Measurements from ENCODE around the gene SEMA3B. TPM values are rescaled to one million over a fixed set of nuclear protein-coding genes. Genes with fewer than 3 reads are reported as not detected.

SEMA3B gene
- total and polyA plus RNA-seq, 9 of the 15 experiments (the other 6 are each of a cell fraction or from before 2014, with no cell fraction given), result 0.03 to 1.8 (median 0.55) TPM; not detected in 1

DNA sequence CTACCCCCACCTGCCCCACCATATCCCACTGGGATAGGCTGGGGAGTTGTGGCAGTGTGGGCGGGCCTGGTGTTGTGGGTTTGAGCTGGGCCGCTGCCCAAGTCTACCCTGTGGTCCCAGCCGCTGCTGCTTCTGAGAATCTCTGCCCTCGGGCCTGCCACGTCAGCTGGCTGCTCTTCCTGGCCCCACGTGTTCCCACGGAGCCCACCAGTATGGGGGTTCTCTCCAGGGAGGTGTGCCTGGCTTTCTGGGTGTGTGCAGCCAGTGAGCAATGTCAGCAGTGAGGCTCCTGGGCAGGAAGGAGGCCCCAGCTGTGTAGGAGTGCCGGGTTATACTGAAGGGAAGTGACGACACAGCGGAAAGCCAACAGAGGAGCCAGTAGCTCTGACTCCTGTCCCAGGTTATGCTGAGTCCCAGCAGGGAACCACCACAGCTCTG lies 22.4 kb upstream of the SEMA3B start:
- Histone ChIP-seq H3K9me1 (ENCODE audit: control insufficient read depth, insufficient read depth, low read length) (no peaks in the 10 kb centered on the region), H3K9ac (ENCODE audit: insufficient read depth in 1 of 2, low read depth in 2 of 2, low read length in 2 of 2) (peak overlapping the region; percentile 69 to 95; a peak in 3 of 4 replicates), H3K36me3 (ENCODE audit: control insufficient read depth, insufficient read depth, low read length) (peaks cover 2% of the 10 kb centered on the region; the same call in 1 of the 3 replicates), H3K79me2 (ENCODE audit: control insufficient read depth, insufficient read depth, low read length) (peaks cover 29% of the 10 kb centered on the region), H4K20me1 (replicated peaks; ENCODE audit: control insufficient read depth, insufficient read depth, low read length) (no peaks in the 10 kb centered on the region), H2AFZ (ENCODE audit: low read depth, low read length) (peak overlapping the region; percentile 75), H3K4me2 (ENCODE audit: insufficient read depth, low read length) (peak overlapping the region; percentile 78), H3K27ac (ENCODE audit: extremely low read depth, low read depth, low read length) (peak overlapping the region; percentile 85), H3K9me3 (replicated peaks; ENCODE audit: control insufficient read depth, insufficient read depth, low read depth, low read length) (no peaks in the 10 kb centered on the region), H3K4me1 (replicated peaks in 1 of 2; ENCODE audit: control insufficient read depth in 2 of 2, insufficient read depth in 2 of 2, low read length in 2 of 2) (peaks cover 40 to 48% of the 10 kb centered on the region in 2 experiments), H3K27me3 (ENCODE audit: control insufficient read depth in 2 of 2, insufficient read depth in 2 of 2, low read length in 2 of 2) (no peaks in the 10 kb centered on the region), H3K4me3 (peak overlapping the region; percentile 32)
- FAIRE-seq (peak; percentile 86), ATAC-seq (peak; percentile 86), DNase-seq (ENCODE audit: extremely low read depth in 1 of 4, low spot score in 3 of 4) (peak; percentile 41 to 85 (median 58))
- 7% methylated on average over 7 of the region's 10 CpGs for WGBS (ENCODE audit: insufficient coverage, low coverage, missing lambda C conversion rate)
- in situ Hi-C loops (cut with MboI) (no loop called here), intact Hi-C loops (cut with micrococcal nuclease) (loop anchor here (1.0 kb wide), 1 partner anchor 19 kb away; no protein-coding TSS in a partner anchor)
- no TSS peak for BruUV-seq (replicated peaks)
- ChIA-PET CTCF (ENCODE audit: low intra/inter-chr PET ratio) (interaction anchor here (0.7 to 2.7 kb wide), 3 partner anchors 19 to 54 kb away, joined by 3 to 26 read pairs (median 9); no protein-coding TSS in a partner anchor), POLR2A (interaction anchor here (0.6 to 2.1 kb wide), 7 partner anchors 10 to 53 kb away, joined by 3 to 8 read pairs (median 4); partner anchors contain the start of gene GNAI2)
- TF ChIP-seq ZBTB17 (CRISPR knock-in tag; IDR thresholded peaks at IDR 0.05) (no peak), SPI1 (IDR thresholded peaks at IDR 0.05; ENCODE audit: borderline replicate concordance, low read depth, low read length) (peak; percentile 51), JUND (IDR thresholded peaks at IDR 0.05; ENCODE audit: borderline replicate concordance, low read depth, low read length) (0 out of 2 replicates have a peak, but pooled peaks have one; percentile 34), JUND (tag; IDR thresholded peaks at IDR 0.05; ENCODE audit: borderline replicate concordance, low read depth, low read length) (no peak), PHF8 (IDR thresholded peaks at IDR 0.05; ENCODE audit: borderline replicate concordance, low read length) (peak; percentile 40; the same call in 1 of the 2 replicates), C11orf30 (IDR thresholded peaks at IDR 0.05; ENCODE audit: low read depth) (peak; percentile 52; the same call in 1 of the 2 replicates), GABPA (tag; conservative IDR thresholded peaks at IDR 0.05; ENCODE audit: low read depth) (peak; percentile 87), EP400 (IDR thresholded peaks at IDR 0.05) (peak; percentile 44; the same call in 1 of the 2 replicates), FIP1L1 (IDR thresholded peaks at IDR 0.05; ENCODE audit: low read depth, low read length, poor library complexity, severe bottlenecking) (peak; percentile 3)
- TF ChIP-seq, protein P1, sequence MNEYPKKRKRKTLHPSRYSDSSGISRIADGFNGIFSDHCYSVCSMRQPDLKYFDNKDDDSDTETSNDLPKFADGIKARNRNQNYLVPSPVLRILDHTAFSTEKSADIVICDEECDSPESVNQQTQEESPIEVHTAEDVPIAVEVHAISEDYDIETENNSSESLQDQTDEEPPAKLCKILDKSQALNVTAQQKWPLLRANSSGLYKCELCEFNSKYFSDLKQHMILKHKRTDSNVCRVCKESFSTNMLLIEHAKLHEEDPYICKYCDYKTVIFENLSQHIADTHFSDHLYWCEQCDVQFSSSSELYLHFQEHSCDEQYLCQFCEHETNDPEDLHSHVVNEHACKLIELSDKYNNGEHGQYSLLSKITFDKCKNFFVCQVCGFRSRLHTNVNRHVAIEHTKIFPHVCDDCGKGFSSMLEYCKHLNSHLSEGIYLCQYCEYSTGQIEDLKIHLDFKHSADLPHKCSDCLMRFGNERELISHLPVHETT (CRISPR knock-in tag; conservative IDR thresholded peaks at IDR 0.05 in 1 of 2, IDR thresholded peaks at IDR 0.05 in 1 of 2), result 0 out of 4 replicates have a peak, but pooled peaks of 1 of the 2 experiments have one; percentile 9
- TF ChIP-seq, protein P2, sequence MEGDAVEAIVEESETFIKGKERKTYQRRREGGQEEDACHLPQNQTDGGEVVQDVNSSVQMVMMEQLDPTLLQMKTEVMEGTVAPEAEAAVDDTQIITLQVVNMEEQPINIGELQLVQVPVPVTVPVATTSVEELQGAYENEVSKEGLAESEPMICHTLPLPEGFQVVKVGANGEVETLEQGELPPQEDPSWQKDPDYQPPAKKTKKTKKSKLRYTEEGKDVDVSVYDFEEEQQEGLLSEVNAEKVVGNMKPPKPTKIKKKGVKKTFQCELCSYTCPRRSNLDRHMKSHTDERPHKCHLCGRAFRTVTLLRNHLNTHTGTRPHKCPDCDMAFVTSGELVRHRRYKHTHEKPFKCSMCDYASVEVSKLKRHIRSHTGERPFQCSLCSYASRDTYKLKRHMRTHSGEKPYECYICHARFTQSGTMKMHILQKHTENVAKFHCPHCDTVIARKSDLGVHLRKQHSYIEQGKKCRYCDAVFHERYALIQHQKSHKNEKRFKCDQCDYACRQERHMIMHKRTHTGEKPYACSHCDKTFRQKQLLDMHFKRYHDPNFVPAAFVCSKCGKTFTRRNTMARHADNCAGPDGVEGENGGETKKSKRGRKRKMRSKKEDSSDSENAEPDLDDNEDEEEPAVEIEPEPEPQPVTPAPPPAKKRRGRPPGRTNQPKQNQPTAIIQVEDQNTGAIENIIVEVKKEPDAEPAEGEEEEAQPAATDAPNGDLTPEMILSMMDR (IDR thresholded peaks at IDR 0.05 in 2 of 3, conservative IDR thresholded peaks at IDR 0.05 in 1 of 3; ENCODE audit: insufficient read depth in 2 of 3, low read depth in 1 of 3, low read length in 3 of 3), result peak in 1 of 3 experiments; percentile 14; a peak in 1 of 6 replicates
- TF ChIP-seq, protein P3, sequence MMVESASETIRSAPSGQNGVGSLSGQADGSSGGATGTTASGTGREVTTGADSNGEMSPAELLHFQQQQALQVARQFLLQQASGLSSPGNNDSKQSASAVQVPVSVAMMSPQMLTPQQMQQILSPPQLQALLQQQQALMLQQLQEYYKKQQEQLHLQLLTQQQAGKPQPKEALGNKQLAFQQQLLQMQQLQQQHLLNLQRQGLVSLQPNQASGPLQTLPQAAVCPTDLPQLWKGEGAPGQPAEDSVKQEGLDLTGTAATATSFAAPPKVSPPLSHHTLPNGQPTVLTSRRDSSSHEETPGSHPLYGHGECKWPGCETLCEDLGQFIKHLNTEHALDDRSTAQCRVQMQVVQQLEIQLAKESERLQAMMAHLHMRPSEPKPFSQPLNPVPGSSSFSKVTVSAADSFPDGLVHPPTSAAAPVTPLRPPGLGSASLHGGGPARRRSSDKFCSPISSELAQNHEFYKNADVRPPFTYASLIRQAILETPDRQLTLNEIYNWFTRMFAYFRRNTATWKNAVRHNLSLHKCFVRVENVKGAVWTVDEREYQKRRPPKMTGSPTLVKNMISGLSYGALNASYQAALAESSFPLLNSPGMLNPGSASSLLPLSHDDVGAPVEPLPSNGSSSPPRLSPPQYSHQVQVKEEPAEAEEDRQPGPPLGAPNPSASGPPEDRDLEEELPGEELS (CRISPR knock-in tag; IDR thresholded peaks at IDR 0.05; ENCODE audit: borderline replicate concordance), result 0 out of 2 replicates have a peak, but pooled peaks have one; percentile 58
- TF ChIP-seq, protein P4, sequence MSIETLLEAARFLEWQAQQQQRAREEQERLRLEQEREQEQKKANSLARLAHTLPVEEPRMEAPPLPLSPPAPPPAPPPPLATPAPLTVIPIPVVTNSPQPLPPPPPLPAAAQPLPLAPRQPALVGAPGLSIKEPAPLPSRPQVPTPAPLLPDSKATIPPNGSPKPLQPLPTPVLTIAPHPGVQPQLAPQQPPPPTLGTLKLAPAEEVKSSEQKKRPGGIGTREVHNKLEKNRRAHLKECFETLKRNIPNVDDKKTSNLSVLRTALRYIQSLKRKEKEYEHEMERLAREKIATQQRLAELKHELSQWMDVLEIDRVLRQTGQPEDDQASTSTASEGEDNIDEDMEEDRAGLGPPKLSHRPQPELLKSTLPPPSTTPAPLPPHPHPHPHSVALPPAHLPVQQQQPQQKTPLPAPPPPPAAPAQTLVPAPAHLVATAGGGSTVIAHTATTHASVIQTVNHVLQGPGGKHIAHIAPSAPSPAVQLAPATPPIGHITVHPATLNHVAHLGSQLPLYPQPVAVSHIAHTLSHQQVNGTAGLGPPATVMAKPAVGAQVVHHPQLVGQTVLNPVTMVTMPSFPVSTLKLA (conservative IDR thresholded peaks at IDR 0.05), result peak in 1 of 2 experiments; percentile 60; a peak in 1 of 4 replicates
